Suprapubic skin (tissue), 4 donors: ENCODE results near the gene ITIH1.

Experiments used
- EP300 ChIP-seq: sonication (generic); formaldehyde crosslinking; IDR thresholded peaks from one replicate; pipeline ENCODE4 v1.6.1; 2017; ENCODE audit warnings: antibody characterized with exemption
- POLR2AphosphoS5 ChIP-seq, 3 donors: sonication (generic); formaldehyde crosslinking; IDR thresholded peaks; one replicate each; pipeline ENCODE4 v1.6.1; 2017; ENCODE audit warnings: antibody characterized with exemption in 3 of 3
- TF ChIP-seq, protein P1 (sequence below), 2 donors: fragments of 200-600 bp in 1 of 2; fragments of 450-650 bp in 1 of 2; sonication (generic) in 1 of 2; IDR thresholded peaks; one replicate each; pipeline ENCODE4 v1.5.1; 2016 to 2019; ENCODE audit warnings: antibody characterized with exemption in 2 of 2, mild to moderate bottlenecking in 1 of 2, moderate library complexity in 1 of 2

DNA sequence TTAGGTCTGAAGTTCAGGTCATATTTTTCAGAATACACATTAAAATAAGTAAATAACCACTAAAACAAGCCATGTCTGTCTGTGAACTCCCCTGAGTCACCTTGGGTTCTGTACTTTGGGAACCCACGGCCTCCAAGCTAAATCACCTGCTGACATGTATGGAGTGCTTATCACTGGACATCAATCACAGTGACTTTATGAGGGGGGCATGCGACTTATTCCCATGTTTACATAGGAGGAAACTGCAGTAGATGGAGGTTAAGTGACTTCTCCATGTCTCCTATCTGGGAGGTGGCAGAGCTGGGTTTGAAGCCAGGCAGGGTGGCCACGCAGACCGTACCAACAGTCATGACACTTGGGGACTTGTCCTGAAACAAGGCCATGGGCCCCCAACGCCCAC lies 45.0 kb downstream of the ITIH1 start:
- TF ChIP-seq, protein P1, sequence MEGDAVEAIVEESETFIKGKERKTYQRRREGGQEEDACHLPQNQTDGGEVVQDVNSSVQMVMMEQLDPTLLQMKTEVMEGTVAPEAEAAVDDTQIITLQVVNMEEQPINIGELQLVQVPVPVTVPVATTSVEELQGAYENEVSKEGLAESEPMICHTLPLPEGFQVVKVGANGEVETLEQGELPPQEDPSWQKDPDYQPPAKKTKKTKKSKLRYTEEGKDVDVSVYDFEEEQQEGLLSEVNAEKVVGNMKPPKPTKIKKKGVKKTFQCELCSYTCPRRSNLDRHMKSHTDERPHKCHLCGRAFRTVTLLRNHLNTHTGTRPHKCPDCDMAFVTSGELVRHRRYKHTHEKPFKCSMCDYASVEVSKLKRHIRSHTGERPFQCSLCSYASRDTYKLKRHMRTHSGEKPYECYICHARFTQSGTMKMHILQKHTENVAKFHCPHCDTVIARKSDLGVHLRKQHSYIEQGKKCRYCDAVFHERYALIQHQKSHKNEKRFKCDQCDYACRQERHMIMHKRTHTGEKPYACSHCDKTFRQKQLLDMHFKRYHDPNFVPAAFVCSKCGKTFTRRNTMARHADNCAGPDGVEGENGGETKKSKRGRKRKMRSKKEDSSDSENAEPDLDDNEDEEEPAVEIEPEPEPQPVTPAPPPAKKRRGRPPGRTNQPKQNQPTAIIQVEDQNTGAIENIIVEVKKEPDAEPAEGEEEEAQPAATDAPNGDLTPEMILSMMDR (IDR thresholded peaks at IDR 0.05) = no peak
- TF ChIP-seq EP300 (no peak), POLR2AphosphoS5 (IDR thresholded peaks at IDR 0.05) (no peak)
